GM18502 (cell line): ENCODE measurements around the gene RTN3.
"Not testable (repeated sequence)": the region's sequence is repeated elsewhere in the genome, so short reads cannot be mapped to it uniquely, and the experiment has no call there.

Experiments used
- ATAC-seq: cut with Tn5 transposase; IDR thresholded peaks from one replicate; pipeline ENCODE4 v1.9.1; 2021; ENCODE audit warnings: mild to moderate bottlenecking; ENCODE audit not compliant: unreplicated experiment, poor library complexity

RTN3 gene

DNA sequence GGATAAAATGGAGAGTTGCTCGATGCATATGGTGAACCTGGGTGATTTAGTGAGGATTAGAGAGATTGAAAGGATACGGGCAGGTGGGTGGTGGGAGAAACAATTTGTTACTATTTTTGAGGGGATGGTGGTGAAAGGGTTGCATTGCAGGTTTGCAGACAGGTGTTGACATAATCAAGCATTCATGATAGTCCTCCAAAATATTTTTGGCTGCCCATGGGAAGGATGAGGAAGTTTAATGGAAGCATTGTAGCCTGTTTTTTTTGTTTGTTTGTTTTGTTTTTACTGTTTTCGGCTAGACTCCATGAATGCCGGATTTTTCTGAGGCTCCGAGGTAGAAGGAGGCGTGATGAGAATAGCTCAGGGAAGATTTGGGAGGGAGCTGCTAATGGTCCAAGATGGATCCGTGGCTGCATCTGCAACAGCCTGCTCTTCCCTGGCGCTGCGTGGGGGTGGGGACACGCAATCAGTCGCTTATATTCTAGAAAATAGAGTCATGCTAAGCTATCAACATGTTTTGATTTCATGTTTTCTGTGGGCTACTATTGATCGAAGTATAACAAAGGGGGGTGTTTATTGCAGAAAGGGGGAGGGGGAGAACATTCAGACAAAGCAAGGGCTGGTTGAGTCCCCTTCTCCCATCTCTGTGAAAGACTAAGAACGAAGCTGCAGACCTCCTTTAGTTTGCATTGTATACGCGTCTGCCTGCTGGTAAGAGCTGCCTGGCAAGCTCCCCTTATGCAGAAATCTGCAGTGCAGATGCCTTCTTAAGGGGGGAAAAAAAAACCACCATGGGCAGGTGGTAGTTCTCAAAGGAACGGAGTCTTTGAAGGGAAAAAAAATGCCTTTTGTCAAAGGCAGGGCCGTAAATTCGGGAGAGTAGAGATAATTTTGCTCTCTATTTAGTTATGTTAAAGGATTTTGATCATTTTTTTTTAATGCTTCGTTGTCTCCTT, 1.0 kb downstream of the RTN3 start:
- no peak for ATAC-seq

DNA sequence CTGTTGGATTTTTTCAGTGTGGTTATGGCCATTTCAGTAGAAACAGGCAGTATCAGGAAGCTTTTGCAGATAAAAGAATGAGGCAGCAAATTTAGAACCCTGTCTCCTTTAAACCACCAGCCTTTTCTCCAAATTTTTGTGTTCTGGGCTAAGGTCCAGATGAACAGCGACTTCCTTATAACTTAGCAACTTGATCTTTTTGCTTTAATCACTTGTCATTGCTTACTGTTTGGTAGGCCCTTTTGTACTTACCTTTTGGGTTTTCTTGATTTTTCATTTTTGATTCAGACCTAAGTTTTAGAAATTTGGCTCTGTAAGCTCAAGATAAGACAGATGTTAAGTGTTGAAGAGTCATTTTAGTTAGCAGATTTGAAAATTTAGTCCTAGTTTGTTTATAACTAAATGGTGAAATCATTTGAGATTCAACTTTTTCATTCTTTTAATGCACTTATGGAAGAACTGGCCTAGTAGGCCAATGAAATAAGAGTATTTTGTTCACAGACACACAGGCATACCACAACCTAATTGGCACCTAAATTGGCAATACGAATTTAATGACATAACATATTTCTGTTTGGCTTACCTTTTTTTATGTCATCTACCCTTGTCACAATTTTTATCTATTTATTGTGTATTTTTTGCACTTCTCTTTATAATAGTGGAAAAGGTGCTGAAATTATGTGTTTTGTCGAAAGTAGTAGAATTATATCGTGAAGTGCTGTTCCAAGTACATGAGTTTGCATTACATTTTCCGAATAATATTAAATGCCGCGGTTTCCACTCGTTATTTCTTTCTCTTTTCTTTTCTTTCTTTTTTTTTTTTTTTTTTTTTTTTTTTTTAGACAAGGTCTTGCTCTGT, 2.1 kb downstream of the RTN3 start:
- ATAC-seq, result no peak

DNA sequence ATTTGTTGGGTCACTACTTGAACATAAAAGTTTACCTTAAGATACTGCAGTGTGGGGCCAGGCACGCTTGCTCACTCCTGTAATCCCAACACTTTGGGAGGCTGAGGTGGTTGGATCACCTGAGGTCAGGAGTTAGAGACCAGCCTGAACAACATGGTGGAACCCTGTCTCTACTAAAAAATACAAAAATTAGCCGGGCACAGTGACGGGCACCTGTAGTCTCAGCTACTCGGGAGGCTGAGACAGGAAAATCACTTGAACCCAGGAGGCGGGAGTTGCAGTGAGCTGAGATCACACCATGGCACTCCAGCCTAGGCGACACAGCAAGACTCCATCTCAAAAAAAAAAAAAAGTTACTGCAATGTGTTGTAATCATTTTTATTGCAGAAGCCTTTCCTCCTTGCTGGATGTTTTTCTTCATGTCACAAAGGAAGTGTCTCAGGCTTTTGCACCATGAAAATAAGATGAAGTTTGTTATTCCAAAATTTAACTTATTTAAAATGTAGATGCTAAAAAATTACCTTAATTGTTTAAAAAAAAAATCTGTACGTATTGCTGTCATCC, 3.9 kb downstream of the RTN3 start:
- not testable (repeated sequence) for ATAC-seq

DNA sequence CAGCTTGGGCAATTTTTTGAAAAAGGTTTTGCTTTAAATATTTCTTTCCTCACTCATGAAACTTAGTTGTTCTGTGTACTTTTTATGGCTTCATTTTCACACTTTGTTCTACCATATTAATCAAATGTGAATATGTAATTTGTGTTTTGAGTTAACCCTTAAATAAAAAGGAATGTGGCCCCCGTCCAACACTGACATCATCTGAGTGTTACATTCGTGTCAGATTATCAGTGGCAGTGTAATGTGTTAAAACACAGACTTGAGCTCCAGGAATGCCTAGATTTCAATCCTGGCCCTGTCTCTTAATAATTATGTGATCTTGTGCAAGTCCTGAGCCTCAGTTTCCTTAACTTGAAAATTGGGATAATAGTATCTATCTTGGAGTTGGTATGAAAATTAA, 5.6 kb downstream of the RTN3 start:
- no peak for ATAC-seq

DNA sequence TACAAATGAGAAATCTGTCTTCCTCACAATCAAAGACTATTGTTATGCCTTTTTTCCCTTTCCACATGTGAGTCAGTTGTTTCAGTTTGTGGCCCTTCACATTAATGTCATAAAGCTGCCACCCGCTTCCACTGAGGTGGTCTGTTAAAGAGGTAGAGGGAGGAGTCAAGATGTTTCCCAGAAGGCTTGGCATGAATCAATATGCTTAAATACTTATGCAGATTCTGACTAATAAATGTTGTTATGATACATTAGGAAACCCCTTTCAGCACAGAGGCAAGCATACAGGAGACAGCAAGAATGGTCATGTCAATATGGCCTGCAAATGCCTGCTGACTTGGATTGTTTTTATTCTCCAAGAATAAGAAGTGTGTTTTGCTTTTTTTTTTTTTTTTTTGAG, 6.5 kb downstream of the RTN3 start:
- no peak for ATAC-seq

DNA sequence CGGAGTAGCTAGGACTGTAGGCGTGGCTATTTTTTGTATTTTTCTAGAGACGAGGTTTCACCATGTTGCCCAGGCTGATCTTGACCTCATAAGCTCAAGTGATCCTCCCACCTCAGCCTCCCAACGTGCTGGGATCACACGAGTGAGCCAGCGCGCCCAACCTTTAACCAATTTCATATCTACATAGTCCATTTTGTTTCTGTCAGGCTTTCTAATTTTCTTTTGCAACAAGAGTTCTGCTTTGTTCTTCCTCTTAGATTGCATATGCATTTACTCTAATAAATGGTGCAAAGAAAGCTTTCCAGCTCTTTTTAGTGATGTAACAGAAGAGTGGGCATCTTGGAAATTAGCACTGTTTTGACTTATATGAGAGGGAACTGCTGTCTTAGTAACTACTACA, 13.3 kb downstream of the RTN3 start:
- no peak for ATAC-seq

DNA sequence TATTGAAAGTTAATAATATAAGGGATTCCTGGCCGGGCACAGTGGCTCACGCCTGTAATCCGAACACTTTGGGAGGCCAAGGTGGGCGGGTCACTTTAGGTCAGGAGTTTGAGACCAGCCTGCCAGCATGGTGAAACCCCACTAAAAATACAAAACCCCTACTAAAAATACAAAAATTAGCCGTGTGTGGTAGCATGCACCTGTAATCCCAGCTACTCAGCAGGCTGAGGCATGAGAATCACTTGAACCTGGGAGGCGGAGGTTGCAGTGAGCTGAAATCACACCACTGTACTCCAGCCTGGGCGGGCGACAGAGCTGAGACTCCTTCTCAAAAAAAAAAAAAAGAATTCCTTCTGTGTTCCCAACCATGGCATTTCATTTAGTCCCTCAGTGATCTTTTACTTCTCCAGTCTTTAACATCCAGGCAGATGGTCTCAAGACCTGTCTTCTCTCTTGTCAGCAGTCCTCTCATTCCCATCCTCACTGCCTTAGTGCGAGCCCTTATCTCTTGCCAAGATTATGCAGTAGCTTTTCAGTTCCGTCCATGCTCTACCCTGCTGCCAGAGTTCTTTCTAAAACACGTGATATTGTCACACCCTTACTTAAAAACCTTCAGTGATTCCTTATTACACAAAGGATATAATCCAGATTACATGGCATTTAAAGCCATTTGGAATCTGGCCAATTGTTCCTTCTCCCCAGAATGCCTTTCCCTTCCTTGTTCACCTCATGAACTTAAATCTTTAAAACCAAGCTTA, 17.9 kb downstream of the RTN3 start:
- no peak for ATAC-seq

DNA sequence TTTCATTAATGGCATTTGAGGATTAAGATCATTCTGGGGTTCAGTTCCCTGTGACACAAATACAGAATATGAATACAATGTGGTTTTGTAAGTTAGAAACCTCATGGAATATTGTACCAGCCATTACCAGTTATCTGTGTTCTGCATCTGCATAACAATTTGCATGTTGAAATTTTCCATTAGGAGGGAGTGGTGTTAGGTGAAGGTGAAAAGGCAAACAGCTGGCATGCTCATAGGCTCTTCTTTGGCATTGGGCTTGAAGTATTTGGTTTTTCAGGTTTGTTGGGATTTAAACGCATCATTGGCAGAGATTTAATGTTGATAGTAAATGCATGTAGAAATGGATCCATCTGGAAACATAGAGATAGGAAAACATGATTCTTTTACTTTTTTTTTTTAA, 18.6 kb downstream of the RTN3 start:
- ATAC-seq, result no peak

DNA sequence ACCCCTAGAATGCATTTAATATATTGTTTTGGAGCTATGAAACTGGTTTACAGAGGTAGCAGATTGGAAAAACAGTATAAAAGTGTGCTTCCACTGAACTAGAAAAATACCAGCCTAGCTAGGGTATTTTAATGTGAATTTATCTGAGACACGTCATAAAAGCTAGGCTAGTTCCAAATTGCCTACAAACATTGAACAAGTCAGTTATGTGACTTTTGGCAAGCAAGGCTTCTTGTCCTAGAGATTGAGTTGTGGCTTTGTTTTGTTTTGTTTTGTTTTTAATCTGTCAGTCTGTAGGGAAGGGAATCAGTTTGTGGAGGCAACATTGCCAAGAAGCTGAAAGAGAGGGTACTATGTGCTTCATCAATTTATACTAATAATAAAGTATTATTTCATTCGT, 24.2 kb downstream of the RTN3 start:
- ATAC-seq, result no peak

DNA sequence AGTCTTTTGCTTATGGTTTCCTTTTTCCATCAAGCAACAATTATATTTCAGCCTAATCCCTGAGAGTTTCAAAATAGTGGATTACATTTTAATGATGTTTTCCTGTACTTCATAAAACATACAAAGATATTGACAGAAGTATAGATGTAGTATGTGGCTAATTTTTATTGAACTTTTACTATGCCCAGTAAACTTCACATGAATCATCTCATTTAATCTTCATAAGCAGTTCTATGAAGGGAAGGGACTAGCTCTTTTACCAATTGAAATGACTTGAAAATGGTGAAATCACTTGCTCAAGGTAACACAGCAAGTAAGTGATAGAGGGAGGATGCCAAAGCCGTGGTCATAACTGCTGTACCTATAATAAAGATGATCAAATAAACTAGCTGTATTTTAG, 27.5 kb downstream of the RTN3 start:
- ATAC-seq, result no peak

DNA sequence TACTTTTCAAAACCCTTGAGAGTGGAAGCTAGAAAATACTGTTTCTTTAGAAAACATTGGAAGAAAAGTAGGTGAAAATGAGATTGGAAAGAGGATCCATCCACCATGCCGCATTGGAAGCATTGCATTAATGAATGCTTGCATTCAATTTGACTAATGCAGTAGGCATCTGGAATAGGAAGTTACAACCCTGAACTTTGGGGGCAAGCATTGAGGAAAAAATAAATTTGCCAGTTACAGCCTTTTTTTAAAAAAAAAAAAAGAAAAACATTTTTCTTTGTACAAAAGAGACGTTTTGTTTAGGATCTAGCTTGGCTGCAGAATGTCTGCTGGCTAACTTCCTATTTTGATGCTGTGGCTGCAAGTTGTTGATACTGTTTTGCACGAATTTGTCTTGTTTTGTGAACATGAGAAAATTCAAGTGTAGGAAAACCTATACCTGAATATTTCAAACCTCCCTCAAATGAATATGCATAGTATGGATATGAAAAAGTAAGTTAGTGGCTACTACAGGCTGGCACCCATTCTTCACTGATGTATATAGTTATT, 28.1 kb downstream of the RTN3 start:
- ATAC-seq, result no peak

DNA sequence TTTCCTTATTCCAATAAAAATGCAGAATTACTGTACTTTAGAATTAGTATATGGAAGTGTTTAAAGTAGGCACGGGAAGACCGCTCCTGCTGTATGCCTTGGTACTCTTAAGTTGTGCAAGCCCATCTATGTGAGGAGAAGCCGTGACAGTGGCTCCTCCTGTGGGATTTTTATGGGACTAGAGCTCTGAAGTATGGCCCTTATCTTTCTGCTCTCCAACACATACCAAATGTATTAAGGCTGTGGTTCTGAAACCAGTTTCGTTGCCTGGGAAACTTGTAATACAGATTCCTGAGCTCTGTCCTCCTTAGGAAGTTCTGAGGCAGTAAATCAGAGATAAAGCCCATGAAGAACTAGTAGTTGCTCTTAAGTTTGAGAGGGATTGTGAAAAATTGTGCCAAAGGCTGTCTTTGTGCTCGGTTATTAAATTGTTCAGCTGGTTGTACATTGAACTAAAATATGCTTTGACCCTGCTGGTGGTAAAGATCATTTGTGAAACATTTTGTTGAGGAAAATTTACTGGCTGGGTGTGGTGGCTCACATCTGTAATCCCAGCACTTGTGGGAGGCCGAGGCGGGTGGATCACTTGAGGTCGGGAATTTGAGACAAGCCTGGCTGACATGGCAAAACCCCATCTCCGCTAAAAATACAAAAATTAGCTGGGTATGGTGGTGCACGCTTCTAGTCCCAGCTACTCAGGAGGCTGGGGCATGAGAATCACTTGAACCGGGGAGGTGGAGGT, 29.3 kb downstream of the RTN3 start:
- no peak for ATAC-seq

DNA sequence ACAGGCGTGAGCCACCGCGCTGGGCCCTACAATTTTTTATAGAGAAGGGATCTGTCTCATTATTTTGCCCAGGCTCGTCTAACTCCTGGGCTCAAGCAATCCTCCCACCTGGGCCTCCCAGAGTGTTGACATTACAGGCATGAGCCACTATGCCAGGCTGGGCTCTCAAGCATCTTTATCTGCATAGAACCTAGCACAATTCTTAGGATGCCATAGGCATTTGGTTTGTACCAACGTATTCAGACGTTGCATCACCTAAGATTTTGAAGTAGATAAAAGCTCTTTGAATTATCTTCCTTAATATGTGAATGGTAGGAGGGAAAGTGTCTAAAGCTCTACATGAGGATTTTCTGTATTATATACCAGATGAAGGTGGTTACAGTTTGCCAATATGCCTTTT, 30.5 kb downstream of the RTN3 start:
- ATAC-seq, result no peak

DNA sequence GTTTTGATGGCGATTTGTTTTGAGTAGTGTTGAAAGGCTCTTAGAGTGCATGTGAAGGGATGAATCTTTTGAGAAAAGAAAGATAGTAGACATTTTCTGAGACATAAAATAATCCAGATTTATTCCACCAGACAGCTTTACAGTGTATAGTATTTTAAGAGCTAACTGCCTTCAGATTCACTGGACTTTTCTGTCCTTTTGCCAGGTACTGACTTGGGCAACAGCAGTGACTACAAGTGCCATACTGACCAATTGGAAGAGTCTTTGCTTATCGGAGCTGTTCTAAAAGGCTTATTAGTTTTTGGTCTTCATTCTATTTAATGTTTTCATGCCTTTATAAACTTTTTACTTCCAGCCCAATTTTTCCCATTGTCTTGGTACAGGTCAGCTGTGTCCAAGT, 32.5 kb downstream of the RTN3 start:
- ATAC-seq, result no peak

DNA sequence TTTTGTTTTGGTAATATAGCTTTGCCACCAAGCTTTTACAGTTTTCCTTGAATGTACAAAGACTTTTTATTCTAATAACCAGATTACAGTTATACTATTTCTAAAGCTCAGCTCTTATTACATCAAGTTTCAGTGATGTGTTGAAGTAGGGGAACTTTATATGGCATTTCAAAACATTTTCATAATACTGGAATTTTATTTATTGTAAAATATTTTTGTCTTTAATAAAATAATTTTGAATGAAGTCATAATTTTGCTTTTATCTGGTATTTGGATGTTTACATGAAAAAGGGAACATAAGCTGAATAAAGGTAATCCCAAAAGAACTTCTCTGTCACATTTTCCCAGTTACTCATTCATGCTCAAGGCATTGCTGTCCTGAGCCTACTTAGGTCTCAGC, 34.7 kb downstream of the RTN3 start:
- no peak for ATAC-seq

DNA sequence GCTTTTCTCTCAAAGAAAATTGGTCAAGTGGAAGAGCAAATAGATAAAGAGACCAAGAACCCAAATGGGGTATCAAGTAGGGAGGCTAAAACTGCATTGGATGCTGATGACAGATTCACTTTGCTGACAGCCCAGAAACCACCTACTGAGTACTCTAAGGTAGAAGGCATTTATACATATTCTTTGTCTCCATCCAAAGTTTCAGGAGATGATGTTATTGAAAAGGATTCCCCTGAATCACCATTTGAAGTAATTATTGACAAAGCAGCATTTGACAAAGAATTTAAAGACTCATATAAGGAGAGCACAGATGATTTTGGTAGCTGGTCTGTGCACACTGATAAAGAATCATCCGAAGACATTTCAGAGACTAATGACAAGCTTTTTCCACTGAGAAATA, 37.7 kb downstream of the RTN3 start:
- ATAC-seq, result no peak

DNA sequence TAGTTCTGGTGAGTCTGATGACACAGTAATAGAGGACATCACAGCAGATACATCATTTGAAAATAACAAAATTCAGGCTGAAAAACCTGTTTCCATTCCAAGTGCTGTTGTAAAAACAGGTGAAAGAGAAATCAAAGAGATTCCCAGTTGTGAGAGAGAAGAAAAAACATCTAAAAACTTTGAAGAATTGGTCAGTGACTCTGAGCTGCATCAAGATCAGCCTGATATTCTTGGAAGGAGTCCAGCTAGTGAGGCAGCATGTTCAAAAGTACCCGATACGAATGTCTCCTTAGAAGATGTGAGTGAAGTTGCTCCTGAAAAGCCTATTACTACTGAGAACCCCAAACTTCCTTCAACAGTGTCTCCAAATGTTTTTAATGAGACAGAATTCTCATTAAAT, 38.7 kb downstream of the RTN3 start:
- ATAC-seq, result no peak

DNA sequence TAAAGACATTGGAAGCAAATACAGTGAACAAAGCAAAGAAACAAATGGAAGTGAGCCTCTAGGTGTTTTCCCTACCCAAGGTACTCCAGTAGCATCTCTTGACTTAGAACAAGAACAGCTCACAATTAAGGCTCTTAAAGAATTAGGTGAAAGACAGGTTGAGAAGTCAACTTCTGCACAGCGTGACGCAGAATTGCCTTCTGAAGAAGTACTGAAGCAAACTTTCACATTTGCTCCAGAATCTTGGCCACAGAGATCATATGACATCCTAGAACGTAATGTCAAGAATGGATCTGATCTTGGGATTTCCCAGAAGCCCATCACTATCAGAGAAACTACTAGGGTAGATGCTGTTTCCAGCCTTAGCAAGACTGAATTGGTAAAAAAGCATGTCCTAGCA, 39.3 kb downstream of the RTN3 start:
- ATAC-seq, result no peak

DNA sequence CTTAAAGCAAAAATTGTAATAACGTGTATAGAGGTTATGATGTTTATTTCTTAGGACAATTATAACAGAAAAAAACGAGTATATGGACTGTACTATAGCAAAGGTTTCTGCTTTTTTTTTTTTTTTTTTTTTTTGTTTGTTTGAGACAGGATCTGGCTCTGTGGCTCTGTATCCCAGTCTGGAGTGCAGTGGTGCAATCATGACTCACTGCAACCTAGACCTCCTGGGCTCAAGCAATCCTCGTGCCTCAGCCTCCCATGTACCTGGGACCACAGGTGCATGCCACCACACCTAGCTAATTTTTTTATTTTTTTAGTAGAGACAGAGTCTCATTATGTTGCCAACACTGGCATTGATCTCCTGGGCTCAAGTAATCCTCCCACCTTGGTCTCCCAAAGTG, 48.0 kb downstream of the RTN3 start:
- ATAC-seq, result no peak
